GM12878 (cell line): ENCODE results near the gene CCDC170. TPM values are rescaled to one million over a fixed set of nuclear protein-coding genes. Genes with fewer than 3 reads are reported as not detected.
"Not testable (repeated sequence)": the region's sequence is repeated elsewhere in the genome, so short reads cannot be mapped to it uniquely, and the experiment has no call there.

ENCODE experiments used
- ATAC-seq: fragments of 200-7000 bp; cut with Tn5 transposase; 3 replicates; pipeline ENCODE4 v1.9.1; 2020; ENCODE audit warnings: mild to moderate bottlenecking, moderate library complexity
- BruUV-seq: library from RNA; stranded (reverse); fragments of 400-500 nt; replicated peaks from 2 replicates; lab custom pipeline; 2021; lab: Mats Ljungman, UMichigan
- CTCF ChIA-PET: fragments of 300-600 bp; sonication (Branson Sonifier 250); formaldehyde crosslinking; extraction: SDS; loops from one replicate; lab custom pipeline; 2021; ENCODE audit warnings: inconsistent platforms; lab: Yijun Ruan, JAX
- POLR2A ChIA-PET: fragments of 350-600 bp; formaldehyde crosslinking; extraction: SDS; loops from one replicate; lab custom pipeline; 2021; ENCODE audit warnings: inconsistent platforms; lab: Charles Lee
- RAD21 ChIA-PET: fragments of 300-600 bp; sonication (Branson Sonifier 250); formaldehyde crosslinking; loops from one replicate; lab custom pipeline; 2023; ENCODE audit warnings: antibody characterized with exemption; ENCODE audit not compliant: unreplicated experiment; lab: Charles Lee
- SMC1A ChIA-PET: fragments of 300-600 bp; sonication (Branson Sonifier 250); formaldehyde crosslinking; loops from one replicate; lab custom pipeline; 2023; ENCODE audit not compliant: unreplicated experiment, uncharacterized antibody; lab: Charles Lee
- DNase-seq: peaks from one replicate; pipeline ENCODE4 v3.0.0-alpha.2; 2011; ENCODE audit warnings: low read depth, low spot score
- FAIRE-seq: peaks from 3 replicates; lab custom pipeline; 2011; peaks lifted over from hg19 to GRCh38; lab: Jason Lieb, UNC
- H2AFZ ChIP-seq: 2 replicates; pipeline ENCODE4 v1.6.0; 2011; ENCODE audit warnings: low read depth, low read length, control low read depth; ENCODE audit not compliant: control insufficient read depth
- H3K27ac ChIP-seq: 2 replicates; pipeline ENCODE4 v1.5.1; 2011; ENCODE audit warnings: control low read depth; ENCODE audit not compliant: control insufficient read depth, insufficient read depth
- H3K27me3 ChIP-seq, 2 experiments: replicated peaks in 1 of 2; 2 replicates each; pipeline versions ENCODE4 v1.6.0 to v1.6.1; 2011; ENCODE audit warnings: low read length in 1 of 2; ENCODE audit not compliant: control insufficient read depth in 2 of 2, insufficient read depth in 2 of 2
- H3K36me3 ChIP-seq, 2 experiments: 2 replicates each; pipeline ENCODE4 v1.5.1; 2011; ENCODE audit warnings: low read length in 1 of 2; ENCODE audit not compliant: control insufficient read depth in 2 of 2, insufficient read depth in 2 of 2
- H3K4me1 ChIP-seq: 2 replicates; pipeline ENCODE4 v1.6.1; 2011; ENCODE audit warnings: mild to moderate bottlenecking, low read length, moderate library complexity, mixed read lengths; ENCODE audit not compliant: control insufficient read depth, insufficient read depth
- H3K4me2 ChIP-seq: 2 replicates; pipeline ENCODE4 v1.6.0; 2011; ENCODE audit warnings: control low read depth; ENCODE audit not compliant: control insufficient read depth, insufficient read depth
- H3K4me3 ChIP-seq: fragments of 200-600 bp; sonication (generic); 2 replicates; pipeline ENCODE4 v1.5.1; 2016
- H3K79me2 ChIP-seq: 2 replicates; pipeline ENCODE4 v1.6.0; 2011; ENCODE audit warnings: low read length; ENCODE audit not compliant: control insufficient read depth, insufficient read depth
- H3K9ac ChIP-seq: 2 replicates; pipeline ENCODE4 v1.8.0; 2011; ENCODE audit warnings: low read length, control low read depth, mixed read lengths; ENCODE audit not compliant: control insufficient read depth, insufficient read depth
- H3K9me3 ChIP-seq: replicated peaks from 3 replicates; pipeline ENCODE4 v1.5.1; 2011; ENCODE audit warnings: mild to moderate bottlenecking, low read length; ENCODE audit not compliant: control insufficient read depth, insufficient read depth
- H4K20me1 ChIP-seq: 2 replicates; pipeline ENCODE4 v1.6.0; 2011; ENCODE audit not compliant: control insufficient read depth, insufficient read depth
- MTA2 ChIP-seq: fragments of 450-650 bp; IDR thresholded peaks from 2 replicates; pipeline ENCODE4 v1.6.1; 2016; ENCODE audit warnings: low read depth, mild to moderate bottlenecking, moderate library complexity
- PAX5 ChIP-seq: IDR thresholded peaks from 2 replicates; pipeline ENCODE4 v1.6.1; 2011; ENCODE audit warnings: low read depth, low read length, borderline replicate concordance
- POU2F2 ChIP-seq: IDR thresholded peaks from 3 replicates; pipeline ENCODE4 v1.6.1; 2011; ENCODE audit warnings: low read depth, mild to moderate bottlenecking, low read length, borderline replicate concordance
- TAF1 ChIP-seq: IDR thresholded peaks from 2 replicates; pipeline ENCODE4 v1.6.1; 2011; ENCODE audit warnings: mild to moderate bottlenecking, low read depth, low read length, borderline replicate concordance
- ZBTB33 ChIP-seq: fragments of 450-650 bp; IDR thresholded peaks from 2 replicates; pipeline ENCODE4 v1.6.1; 2017; ENCODE audit warnings: mild to moderate bottlenecking
- WGBS: methylation state at CpG from one replicate; pipeline ENCODE4 v1.1.6; 2016; ENCODE audit warnings: low lambda C conversion rate; ENCODE audit not compliant: insufficient replicate concordance, insufficient coverage; ENCODE audit errors: missing lambda C conversion rate; 5-methylcytosine and 5-hydroxymethylcytosine counted together
- in situ Hi-C: fragments of 300-500 bp; cut with MboI; formaldehyde crosslinking; loops from 9 replicates; pipeline ENCODE4 v1.14.3; 2018; ENCODE audit warnings: mixed read lengths
- intact Hi-C: fragments of 100-400 bp; cut with micrococcal nuclease; formaldehyde crosslinking; loops from one replicate; pipeline ENCODE4 v1.14.2; 2022; ENCODE audit not compliant: unreplicated experiment
- polyA plus RNA-seq, 11 experiments: library from polyadenylated mRNA; depleted of rRNA in 4 of 11; unstranded in 6 of 11; stranded (reverse) in 5 of 11; fragments of >200 nt; fragmentation: Nextera tagmentation in 4 of 11; fragmentation: Illumina TruSeq in 1 of 11; extraction: Ambion mirVana in 4 of 11; extraction: Trizol in 1 of 11; gene quantifications; 1 replicate in 1 of 11; 2 replicates in 10 of 11; pipeline versions ENCODE4 v1.2.1 to v1.2.3, GENCODE V29; 2011 to 2016; ENCODE audit warnings: inconsistent platforms in 2 of 11, missing spikeins in 2 of 11, low read depth in 1 of 11
- total RNA-seq, 4 experiments: library from RNA; depleted of rRNA in 3 of 4; stranded (reverse); fragments of >200 nt in 3 of 4; fragmentation: Illumina TruSeq in 1 of 4; extraction: Trizol in 1 of 4; gene quantifications; 2 replicates each; pipeline versions ENCODE4 v1.2.1 to v1.2.3, GENCODE V29; 2013 to 2021

Gene CCDC170
- total and polyA plus RNA-seq, 10 of the 15 experiments (the other 5 are each of a cell fraction or from before 2014, with no cell fraction given) = not detected

GRCh38 chr6:151452750-151453427 is 40.9 kb upstream of the CCDC170 start:
- BruUV-seq = TSS peak; percentile 65
- Histone ChIP-seq H4K20me1 (no peaks in the 10 kb centered on the region), H3K9ac (peak overlapping the region; percentile 87), H3K4me1 (peaks cover 3% of the 10 kb centered on the region), H3K4me2 (peak overlapping the region; percentile 58), H3K9me3 (no peaks in the 10 kb centered on the region), H2AFZ (peak overlapping the region; percentile 91), H3K27ac (peak overlapping the region; percentile 89), H3K27me3 (no peaks in the 10 kb centered on the region), H3K4me3 (peak overlapping the region; percentile 85), H3K79me2 (peaks cover 36% of the 10 kb centered on the region), H3K36me3 (no peaks in the 10 kb centered on the region; a peak in 1 of 4 replicates)
- ChIA-PET RAD21 (interaction anchor here (1.4 to 2.0 kb wide), 6 partner anchors 11 to 250 kb away, joined by 3 to 24 read pairs (median 5); partner anchors contain the start of gene ZBTB2), CTCF (interaction anchor here (1.0 to 2.2 kb wide), 5 partner anchors 11 to 58 kb away, joined by 3 to 30 read pairs (median 5); no protein-coding TSS in a partner anchor), POLR2A (interaction anchor here (1.4 to 3.1 kb wide), 5 partner anchors 10 to 62 kb away, joined by 4 to 23 read pairs (median 8); partner anchors contain the start of gene ZBTB2), SMC1A (interaction anchor here (1.1 to 2.8 kb wide), 9 partner anchors 11 to 238 kb away, joined by 3 to 29 read pairs (median 7); no protein-coding TSS in a partner anchor)
- in situ Hi-C loops (no loop called here), intact Hi-C loops (loop anchor here (1.0 to 10.0 kb wide), 3 partner anchors 63 to 1529 kb away; partner anchors contain the start of gene FBXO5)
- FAIRE-seq = no peak
- TF ChIP-seq ZBTB33 = no peak
- TF ChIP-seq MTA2 = 0 out of 2 replicates have a peak, but pooled peaks have one; percentile 10
- TF ChIP-seq TAF1 = 0 out of 2 replicates have a peak, but pooled peaks have one; percentile 3
- 0 out of 3 replicates have a peak, but pooled peaks have one; percentile 18 for TF ChIP-seq POU2F2
- TF ChIP-seq PAX5 = peak; percentile 77
- ATAC-seq = no peak
- no peak for DNase-seq
- WGBS = 2% methylated on average over 24 of the region's 24 CpGs

- H2AFZ ChIP-seq, H3K4me3 ChIP-seq, RAD21 ChIA-PET, H3K9ac ChIP-seq, BruUV-seq, H3K27me3 ChIP-seq, H3K4me2 ChIP-seq, H3K9me3 ChIP-seq, in situ Hi-C loops, POLR2A ChIA-PET, H3K27ac ChIP-seq, H3K4me1 ChIP-seq, ATAC-seq, DNase-seq, H4K20me1 ChIP-seq, FAIRE-seq, CTCF ChIA-PET, SMC1A ChIA-PET: not testable (repeated sequence)
- 75% methylated on average over 8 of the region's 10 CpGs for WGBS
- intact Hi-C loops = loop anchor here (10.0 kb wide), 1 partner anchor 561 kb away; no protein-coding TSS in a partner anchor
- Histone ChIP-seq H3K79me2 (peaks cover 28% of the 10 kb centered on the region), H3K36me3 (peaks cover 0 to 16% of the 10 kb centered on the region in 2 experiments; a peak in 2 of 4 replicates)
Observed at GRCh38 chr6:151455751-151456398, 37.9 kb upstream of the CCDC170 start.
